Activated CD4-positive, CD25-positive, alpha-beta regulatory T cell treated with anti-CD3 and anti-CD28 coated beads, Interleukin-2, amount 50 U/mL, for 24 hours (primary cell): ENCODE results near the gene CAMK1D.
A peak's percentile ranks its signal among the peaks of the same experiment; 100 is the strongest.

Experiments
- ATAC-seq, 2 donors: fragments of 150-1000 bp; cut with Tn5 transposase; one replicate each; pipeline ENCODE4 v1.10.0; 2021; ENCODE audit warnings: mild to moderate bottlenecking in 1 of 2, moderate library complexity in 1 of 2

CAMK1D gene

DNA sequence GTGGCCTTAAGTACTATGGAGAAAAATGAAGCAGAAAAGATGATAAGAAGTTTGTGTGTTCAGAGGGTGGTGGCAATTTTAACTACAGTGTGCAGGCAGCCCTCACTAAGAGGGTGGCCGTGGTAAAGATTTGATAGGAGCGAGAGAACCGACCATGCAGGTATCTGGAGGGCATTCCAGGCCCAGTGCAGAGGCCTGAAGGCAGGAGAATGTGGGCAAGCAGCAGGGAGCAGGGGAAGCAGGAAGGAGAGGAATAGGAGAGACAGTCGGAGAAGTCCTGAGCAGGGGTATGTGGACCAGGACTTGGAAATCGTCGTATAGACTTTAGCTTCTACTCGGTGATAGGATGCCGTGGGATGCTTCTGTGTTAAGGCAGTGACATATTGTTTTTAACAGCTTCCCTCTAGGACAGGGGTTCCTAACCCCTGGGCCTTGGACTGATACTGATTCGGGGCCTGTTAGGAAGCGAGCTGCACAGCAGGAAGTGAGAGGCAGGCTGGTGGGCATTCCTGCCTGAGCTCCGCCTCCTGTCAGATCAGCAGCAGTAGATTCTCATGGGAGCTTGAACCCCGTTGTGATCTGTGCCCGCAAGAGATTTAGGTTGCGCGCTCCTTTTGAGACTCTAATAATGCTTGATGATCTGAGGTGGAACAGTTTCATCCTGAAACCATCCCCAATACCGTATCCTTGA lies 425.0 kb downstream of the CAMK1D start:
- ATAC-seq = no peak

DNA sequence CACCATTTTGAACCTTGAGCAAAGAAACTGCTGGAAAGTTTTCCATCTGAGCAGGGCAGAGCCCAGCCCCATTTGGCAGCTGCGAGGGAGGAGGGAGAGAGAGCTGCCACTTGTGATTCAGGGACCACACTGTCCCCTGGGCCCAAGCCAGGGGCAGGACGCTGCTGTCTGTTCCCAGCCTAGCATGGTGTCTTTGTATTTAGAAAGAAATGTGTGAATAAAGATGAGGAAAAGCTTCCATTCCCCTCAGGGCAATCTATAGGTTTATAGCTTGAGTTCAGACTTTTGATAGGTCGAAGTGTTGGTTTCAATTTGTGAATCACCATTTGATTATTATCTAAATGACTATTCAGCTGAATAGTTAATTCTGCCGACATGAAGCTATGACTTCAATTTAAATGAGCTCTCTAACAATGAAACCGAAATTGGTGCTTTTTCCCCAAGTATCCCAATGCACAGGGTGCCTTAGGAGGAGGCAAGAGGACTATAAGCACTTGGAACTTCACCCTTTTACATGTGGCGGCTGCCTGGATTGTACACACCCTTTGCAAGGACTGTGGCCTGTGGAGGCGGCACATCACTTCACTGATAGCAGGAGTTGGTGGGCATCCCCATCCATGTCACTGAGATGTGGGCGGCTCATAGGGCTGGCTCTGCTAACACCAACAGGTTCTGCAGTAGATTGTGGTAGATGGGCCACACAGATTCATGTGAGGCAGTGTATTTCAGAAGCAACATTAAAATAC lies 428.7 kb downstream of the CAMK1D start:
- ATAC-seq = peak; percentile 73

DNA sequence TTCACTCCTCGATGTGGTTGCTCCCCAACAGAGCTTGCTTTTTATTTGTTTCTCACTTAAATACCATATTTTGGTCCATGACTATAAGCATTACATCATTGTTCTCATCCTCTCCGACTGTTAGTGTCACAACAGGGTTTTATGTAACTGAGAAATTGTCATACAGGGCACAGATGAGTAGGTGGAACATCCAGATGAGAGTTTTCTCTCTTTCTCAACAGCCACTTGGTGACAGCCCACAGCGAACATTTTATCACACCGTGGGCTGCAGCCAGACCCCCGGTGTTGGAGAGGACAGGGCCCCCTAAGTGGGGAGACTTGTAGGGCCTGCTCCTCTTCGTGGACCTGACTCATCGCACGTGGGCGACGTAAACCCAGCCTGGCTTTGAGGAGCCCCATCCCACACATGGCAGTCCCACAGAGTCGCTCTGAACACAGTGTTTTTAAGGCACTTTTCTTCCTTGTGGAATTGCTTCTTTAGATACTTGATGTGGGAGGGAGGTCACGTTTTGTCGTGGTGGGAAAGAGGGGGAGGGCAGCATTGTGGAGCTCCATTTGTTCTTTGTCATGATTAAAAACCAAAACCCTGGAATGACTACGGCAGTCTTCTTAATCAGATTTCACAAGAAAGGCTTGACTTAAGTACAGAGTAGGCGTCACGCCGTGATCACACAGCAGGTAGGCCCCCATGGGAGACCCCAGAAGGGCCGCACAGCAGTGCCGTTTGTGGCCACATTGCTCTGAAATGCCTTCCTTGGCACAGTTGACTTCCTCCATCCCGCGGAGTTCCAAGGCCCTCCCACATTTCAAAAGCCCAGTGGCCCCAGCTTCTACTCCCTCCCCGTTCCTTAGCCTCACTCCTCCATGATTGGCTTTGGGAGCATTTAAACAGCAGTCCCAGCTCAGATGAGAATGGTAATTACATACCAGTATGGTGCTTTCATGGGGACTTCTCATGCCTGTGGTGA lies 431.6 kb downstream of the CAMK1D start:
- ATAC-seq = peak in 1 of 2 donors; percentile 17

DNA sequence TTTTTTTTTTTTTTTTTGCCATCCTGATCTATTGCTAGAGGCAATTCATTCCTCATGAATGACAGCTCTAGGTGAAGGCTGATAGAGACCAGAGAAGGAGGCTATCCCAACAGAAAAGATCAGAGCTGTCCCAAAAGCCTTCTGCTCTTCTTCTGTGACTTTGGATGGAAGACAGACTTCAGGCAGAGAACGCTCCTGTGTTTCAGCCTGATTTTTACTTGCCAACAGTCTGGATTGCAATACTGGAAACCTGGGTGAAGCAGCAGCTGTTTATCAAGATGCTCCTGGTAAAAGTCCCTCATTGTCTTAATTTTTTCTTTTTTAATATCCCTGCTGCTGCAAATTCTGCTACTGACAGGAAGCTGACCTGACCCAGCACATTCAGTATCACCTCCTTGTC lies 432.6 kb downstream of the CAMK1D start:
- no peak for ATAC-seq

DNA sequence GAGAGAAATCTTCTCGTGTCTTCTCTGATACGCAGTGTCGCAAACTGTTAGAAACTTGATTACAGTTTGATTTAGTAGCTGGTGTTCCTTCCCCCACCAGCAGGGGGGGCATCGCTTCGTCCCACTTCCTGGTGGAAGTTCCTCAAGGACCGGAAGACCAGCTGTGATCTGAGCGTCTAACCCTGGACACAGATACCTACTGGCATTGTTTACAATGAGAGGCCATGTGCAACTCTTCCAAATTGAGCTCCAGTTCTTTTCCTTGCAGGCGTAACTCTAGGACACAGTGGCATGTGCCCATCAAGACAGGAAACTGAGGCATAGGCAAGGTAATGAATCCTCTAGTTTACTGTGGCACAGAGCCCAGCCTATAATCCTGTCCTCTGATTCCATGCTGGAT lies 433.2 kb downstream of the CAMK1D start:
- no peak for ATAC-seq

DNA sequence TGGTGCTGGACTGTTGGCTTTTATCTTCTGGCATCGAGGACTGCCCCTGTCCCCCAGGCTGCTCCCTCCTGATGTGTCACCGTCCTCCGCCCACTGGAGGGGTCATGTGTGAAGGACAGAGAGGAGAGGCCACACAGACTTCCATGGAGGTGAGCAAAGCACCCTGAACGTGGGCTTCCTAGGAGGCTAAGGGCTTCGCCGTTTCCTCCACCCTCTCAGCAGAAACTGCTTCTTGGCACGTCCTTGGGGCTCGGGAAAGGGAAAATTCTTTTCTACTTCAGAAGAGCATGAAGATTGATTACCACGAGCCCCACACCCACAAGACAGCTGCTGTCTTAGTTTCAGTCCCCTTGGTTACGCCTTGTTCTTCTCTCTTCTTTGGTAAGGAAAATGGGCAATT lies 433.9 kb downstream of the CAMK1D start:
- ATAC-seq = no peak

DNA sequence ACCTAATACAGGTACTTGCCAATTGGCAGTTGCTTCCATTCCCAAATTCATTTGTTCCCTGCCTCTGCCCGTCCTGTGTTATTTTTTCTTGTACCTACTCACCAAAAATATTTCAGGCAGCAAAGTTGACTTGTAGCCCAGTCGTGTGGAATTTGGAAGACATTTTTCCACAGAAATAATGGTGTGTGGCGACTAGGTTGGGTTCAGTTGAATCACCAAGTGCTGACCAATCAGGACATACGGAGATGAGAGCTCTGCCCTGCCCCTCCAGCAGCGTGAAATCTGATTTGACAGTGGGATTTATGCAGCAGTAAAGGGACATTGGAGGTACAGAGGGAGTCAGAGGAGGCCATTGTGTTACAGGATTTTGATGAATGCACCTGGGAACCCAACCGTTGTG lies 435.3 kb downstream of the CAMK1D start:
- ATAC-seq = no peak

DNA sequence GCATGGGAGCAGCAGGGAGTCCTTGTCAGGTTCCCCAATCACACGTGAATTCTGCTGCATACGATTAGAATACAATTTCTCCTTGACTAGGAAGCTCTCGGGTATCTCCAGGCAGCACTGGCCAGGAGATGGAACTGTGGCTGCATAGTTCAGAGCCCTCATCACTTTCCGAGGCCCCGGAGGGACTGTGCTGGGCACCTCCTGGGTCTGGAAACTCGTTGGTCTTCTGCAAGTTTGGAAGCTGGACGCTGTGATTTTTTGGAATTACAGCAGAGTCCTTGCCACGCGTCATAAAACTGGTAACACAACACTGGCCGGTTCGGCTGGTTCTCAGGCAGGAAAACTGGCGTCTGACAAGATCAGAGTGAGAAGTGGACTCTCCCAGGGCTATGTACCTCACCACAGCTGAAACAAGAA lies 436.1 kb downstream of the CAMK1D start:
- no peak for ATAC-seq

DNA sequence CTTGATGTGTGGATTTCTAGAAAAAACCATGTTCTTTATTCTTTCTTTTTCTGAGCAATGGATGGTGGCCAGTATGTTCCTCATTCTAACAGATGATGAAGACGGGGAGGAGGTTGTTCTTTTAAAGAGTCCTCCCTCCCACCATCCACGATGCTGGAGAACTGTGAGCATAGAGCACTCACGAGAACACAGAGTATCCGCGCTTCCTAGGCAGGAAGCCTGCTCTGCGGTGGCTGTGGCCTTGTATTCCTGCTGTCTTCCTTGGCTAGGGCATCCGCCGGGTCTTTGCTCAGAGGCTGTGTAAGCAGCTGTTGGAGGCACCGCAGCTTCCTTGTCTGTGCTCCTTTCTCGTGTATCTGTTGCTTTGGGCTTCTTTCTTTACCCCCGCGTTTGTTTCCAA lies 437.9 kb downstream of the CAMK1D start:
- no peak for ATAC-seq

DNA sequence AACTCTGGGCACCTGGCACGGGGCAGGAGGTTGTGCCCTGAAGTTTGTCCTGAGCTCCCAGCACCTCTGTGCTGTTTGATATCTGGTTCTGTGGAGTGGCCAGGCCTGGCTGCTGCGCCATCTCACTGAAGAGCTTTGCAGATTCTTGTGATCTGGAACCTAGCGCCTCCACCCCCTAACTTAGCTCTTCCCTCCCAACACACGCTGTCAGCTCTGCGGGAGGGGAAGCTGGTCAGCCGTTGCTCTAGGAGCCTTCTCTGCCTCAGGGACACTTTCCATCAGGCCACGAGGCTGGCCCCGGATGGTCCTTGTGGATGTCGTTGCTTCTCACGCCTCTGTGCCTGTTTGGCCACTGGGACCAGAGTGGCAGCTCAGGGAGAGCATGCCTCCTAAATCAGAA lies 438.9 kb downstream of the CAMK1D start:
- ATAC-seq = no peak

DNA sequence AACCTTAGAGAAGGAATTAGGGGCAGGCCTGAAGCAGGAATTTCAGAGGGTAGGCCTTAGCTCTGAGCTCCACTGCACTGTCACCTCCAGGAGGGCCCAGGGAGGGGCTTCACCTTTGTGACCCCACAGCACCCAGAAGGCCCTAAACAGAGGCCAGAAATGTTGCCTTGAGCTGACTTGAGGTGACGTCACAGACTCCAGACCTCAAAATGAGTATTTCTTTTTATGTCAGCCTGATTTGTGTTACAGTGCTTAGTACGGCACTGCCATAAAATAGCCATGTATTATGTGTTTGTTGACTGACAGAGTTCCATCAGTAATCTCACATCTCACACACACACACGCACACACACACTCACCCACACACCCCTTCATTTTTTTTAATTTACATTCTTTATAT lies 440.9 kb downstream of the CAMK1D start:
- no peak for ATAC-seq

DNA sequence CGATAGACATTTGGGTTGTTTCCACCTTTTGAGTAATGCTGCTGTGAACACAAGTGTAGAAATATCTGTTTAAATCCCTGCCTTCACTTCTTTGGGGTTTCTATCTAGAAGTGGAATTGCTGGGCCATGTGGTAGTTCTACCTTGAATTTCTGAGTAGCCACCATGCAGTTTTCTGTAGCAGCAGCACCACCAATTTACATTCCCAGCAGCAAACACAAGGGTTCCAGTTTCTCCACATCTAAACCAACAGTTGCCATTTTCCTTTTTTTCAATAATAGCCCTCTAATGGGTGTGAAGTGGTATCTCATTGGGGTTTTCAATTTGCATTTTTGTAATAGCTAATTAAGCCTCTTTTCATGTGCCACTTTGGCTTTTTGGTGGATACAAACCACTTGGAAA lies 442.4 kb downstream of the CAMK1D start:
- ATAC-seq = no peak

DNA sequence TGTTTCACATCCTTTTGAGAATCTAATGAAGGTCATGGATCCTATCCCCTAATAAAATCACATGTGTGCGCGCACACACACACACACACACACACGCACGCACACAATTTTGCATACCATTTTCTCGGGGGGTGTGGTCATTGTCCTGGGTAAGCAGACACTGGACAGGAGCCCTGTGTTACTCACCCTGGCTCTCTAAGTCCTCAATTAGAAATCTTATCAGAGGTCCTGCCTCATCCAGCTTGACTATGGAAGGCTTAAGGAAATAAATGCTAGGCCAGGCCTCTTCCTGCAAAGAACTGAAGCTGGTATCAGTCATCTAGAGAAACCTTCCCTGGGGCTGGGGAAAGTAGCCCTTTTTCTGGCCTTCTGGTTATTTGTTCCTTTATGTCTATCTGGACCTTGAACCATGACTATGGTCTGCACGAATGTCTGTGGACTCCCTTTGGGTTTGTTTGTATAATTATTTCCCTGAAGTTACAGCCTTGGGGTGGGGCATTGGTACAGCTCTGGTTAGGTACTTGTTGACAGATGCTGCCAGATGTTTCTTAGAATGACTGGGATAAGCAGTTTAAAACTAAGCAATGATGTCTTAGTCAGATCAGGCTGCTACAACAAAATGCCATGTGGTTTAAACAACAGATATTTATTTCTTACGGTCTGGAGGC lies 443.7 kb downstream of the CAMK1D start:
- ATAC-seq = no peak

DNA sequence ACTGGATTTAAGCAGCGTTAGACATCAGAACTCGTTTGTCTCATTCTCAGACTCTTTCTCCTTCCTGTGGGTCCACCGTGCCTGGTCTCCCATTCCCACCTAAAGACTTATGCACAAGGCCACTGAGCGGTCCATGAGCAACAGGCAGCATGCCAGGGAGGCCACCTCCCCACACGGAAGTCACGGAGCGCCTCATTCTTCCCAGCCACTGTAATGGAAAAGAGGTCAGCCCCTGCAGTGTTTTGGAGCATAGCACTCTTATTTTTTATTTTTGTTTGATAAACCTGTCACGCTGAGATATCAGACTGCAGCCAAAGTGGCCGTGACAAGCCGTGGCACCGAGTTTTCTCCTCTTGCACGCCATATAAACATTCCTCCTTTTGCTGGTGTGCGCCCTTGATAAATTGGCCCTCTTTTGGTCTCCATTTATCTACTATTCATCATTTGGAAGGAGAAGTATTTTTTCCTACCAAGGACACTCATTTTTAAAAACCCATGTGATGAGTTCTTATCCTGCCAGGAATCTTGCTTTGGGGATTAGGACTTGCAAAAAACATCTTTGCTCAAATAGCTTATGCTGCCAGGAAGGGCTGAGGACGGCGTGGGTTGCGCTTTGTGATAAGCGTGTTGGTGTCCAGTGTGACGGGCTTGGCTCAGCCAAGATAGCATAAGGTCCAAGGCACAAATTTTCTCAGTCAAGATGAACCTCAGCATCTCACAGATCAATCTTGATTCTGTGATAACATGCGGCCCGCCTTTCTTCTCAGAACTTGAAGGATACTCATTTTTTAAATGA lies 446.2 kb downstream of the CAMK1D start:
- ATAC-seq = no peak

DNA sequence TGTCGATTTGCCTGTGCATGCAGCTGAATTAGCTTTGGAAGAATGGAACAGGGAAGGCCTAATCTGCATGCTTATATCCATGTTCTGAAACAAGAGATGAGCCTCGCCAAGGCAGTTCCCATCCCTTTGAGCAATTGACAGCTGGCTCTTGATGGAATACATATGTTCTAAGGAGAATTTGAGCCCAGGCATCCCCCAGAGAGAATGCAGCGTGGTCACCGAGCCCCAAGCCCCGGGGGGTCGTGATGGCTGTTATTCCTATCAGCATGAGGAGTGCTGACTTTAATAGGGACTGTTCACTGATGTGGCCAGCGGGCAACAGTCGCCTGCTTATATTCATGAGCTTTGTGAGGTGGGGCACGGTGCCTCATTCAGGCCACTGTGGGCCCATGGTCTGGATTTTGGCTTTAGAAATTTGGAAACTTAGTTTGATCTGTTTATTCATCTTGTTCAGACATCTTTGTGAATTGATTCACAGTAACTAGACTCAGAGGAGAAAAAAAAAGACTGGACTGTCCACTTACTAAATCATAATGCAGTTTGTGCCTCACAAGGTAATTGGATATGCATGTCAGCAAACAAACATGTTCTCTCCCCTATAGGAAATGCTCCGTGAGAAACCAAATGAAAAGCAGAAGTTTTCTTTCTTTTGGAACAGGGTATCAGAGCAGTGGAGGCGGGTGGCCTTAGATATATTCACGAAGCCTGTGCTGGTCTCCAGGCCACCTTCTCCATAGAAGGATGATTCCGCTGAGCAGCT lies 447.2 kb downstream of the CAMK1D start:
- no peak for ATAC-seq

DNA sequence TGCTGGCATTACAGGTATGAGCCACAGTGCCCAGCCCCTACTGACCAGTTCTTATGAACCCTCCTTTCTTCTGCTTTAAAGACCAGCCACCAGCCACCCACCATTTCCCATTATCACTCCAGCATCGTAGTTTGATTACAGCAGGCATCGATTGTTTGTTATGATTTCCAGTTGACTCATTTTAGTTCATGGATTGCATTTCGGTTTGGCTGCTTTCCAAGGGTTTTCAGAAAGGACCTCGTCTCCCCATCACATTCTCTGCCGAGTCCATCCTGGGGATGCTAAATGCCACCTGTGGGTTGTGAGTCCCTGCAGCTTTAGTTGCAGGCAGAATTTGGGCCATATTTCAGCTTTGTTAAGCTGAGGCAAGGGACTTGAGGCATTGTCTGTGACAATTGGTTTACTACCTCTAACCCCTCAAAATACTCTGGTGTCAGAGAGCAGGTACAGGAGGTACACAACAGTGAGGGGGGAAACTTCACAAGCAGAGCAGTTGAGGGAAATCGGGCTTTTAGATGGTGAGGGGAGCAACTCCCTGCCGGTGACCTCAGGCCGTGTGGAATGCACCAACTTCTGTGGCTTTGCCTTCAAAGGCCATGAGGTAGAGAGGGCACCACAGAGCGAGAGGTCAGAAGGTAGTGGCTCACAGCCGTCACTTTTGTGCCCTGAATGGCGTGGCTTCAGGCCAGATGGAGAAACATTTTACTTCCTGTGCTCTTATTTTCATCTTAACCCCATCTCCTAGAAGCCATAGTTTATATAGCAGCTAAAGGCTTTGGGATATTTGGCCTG lies 448.3 kb downstream of the CAMK1D start:
- no peak for ATAC-seq

DNA sequence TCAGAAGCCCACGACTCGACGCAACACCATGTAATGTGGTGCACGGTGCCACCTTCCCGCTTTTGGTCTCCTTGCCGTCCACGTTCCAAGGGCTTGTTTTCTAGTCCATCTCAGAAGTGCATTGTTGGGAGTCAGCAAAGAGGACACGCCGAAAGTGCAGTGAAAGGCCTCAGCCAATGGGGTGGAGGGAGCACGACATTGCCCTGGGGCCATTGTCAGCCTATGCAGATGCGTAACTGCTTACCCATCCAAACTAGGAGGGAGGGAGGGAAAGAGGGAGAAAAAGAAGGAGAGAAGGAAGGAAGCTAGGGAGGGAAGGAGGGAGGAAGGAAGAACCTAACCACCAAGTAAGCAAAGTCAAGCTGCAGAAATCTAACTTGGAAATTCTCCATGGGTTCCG lies 449.8 kb downstream of the CAMK1D start:
- ATAC-seq = no peak

DNA sequence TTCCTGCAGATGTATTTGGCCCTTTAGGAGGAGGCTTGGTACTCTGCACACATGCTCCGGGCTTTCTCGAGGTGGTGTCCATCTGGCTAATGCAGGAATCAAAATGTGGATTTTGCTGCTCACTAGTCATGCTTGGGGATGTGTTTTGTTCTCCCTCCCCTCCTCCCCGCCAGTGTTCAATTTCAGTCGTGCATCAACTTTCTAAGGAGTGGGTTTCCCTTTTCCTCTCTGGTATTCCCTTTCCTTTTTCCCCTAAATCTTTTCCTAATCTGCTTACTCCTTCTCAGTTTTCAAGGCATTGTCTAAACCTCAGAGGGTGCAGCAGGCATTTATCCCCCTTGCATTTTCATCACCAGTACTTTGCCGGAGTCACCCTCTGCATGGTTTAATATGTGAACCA lies 450.4 kb downstream of the CAMK1D start:
- no peak for ATAC-seq

DNA sequence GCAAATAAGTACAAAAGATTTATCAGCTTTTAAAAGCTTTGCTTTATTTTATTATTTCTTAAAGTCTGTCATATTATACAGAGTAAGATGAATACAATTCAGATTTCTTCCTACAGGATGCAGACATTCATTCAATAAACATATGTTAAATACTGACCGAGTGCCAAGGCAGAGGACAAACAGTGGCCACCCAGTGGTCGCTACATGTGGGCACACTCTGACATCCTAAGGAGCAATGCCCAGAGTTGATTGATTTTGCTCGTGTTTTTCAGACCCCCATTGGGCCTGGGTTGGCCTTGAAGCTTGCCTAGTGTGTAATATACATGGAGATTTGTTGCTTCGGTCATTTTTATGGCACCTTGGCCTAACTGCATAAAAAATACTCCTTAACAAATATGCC lies 451.0 kb downstream of the CAMK1D start:
- ATAC-seq = no peak
